PC-9 (cell line): ENCODE data around the gene HENMT1. TPM values are rescaled to one million over a fixed set of nuclear protein-coding genes. Genes with fewer than 3 reads are reported as not detected.

Experiments used
- BruUV-seq: library from RNA; stranded (reverse); fragments of 400-500 nt; replicated peaks from 2 replicates; lab custom pipeline; 2021; lab: Mats Ljungman, UMichigan
- CTCF ChIA-PET: fragments of 300-600 bp; sonication (Branson Sonifier 250); formaldehyde crosslinking; loops from one replicate; lab custom pipeline; 2022; ENCODE audit warnings: antibody characterized with exemption; lab: Charles Lee
- POLR2A ChIA-PET: fragments of 300-600 bp; sonication (Branson Sonifier 250); formaldehyde crosslinking; loops from one replicate; lab custom pipeline; 2022; ENCODE audit warnings: antibody characterized with exemption; ENCODE audit not compliant: unreplicated experiment; lab: Charles Lee
- DNase-seq, 2 experiments: peaks; one replicate each; pipeline versions ENCODE4 v3.0.0 to v3.0.0-alpha.2; 2015 to 2022; ENCODE audit warnings: mixed read lengths in 1 of 2
- H2AFZ ChIP-seq: fragments of 200-600 bp; sonication (generic); 2 replicates; pipeline ENCODE4 v1.8.1; 2017; ENCODE audit warnings: antibody characterized with exemption
- H3F3A ChIP-seq: fragments of 200-600 bp; sonication (generic); 2 replicates; pipeline ENCODE4 v1.8.1; 2017; ENCODE audit warnings: antibody characterized with exemption, mild to moderate bottlenecking, low read depth; ENCODE audit not compliant: insufficient read depth
- H3K27ac ChIP-seq: fragments of 200-600 bp; sonication (generic); 2 replicates; pipeline ENCODE4 v1.6.1; 2016; ENCODE audit warnings: mixed run types
- H3K27me3 ChIP-seq: fragments of 200-600 bp; sonication (generic); 2 replicates; pipeline ENCODE4 v1.6.1; 2016; ENCODE audit warnings: low read depth, mixed run types; ENCODE audit not compliant: insufficient read depth
- H3K36me3 ChIP-seq: fragments of 200-600 bp; sonication (generic); 2 replicates; pipeline ENCODE4 v1.6.1; 2016; ENCODE audit warnings: low read depth, mixed run types
- H3K4me1 ChIP-seq: fragments of 200-600 bp; sonication (generic); replicated peaks from 2 replicates; pipeline ENCODE4 v1.6.1; 2016; ENCODE audit warnings: mixed run types; ENCODE audit not compliant: insufficient read depth
- H3K4me2 ChIP-seq: fragments of 200-600 bp; sonication (generic); 2 replicates; pipeline ENCODE4 v1.6.1; 2017; ENCODE audit warnings: mixed run types
- H3K4me3 ChIP-seq: fragments of 200-600 bp; sonication (generic); 2 replicates; pipeline ENCODE4 v1.6.1; 2016; ENCODE audit warnings: mixed run types
- H3K79me2 ChIP-seq: fragments of 200-600 bp; sonication (generic); 2 replicates; pipeline ENCODE4 v1.6.1; 2017; ENCODE audit warnings: low read depth, mixed run types
- H3K9me2 ChIP-seq: fragments of 200-600 bp; sonication (generic); 2 replicates; pipeline ENCODE4 v1.8.1; 2017; ENCODE audit warnings: mild to moderate bottlenecking; ENCODE audit not compliant: insufficient read depth
- H3K9me3 ChIP-seq: fragments of 200-600 bp; sonication (generic); 2 replicates; pipeline ENCODE4 v1.8.1; 2016; ENCODE audit warnings: low read depth; ENCODE audit not compliant: insufficient read depth
- H4K20me1 ChIP-seq: fragments of 200-600 bp; sonication (generic); 2 replicates; pipeline ENCODE4 v1.8.1; 2017; ENCODE audit not compliant: insufficient read depth
- EZH2 ChIP-seq: fragments of 200-600 bp; sonication (generic); IDR thresholded peaks from 2 replicates; pipeline ENCODE4 v1.8.0; 2017; ENCODE audit warnings: antibody characterized with exemption, low read depth
- intact Hi-C: fragments of 100-400 bp; cut with micrococcal nuclease; formaldehyde crosslinking; loops from one replicate; pipeline ENCODE4 v1.10.0; 2022; ENCODE audit not compliant: unreplicated experiment
- total RNA-seq: library from RNA; stranded (reverse); gene quantifications from 2 replicates; pipeline ENCODE4 v1.2.3, GENCODE V29; 2021
- TF ChIP-seq, protein P1 (sequence below): fragments of 200-600 bp; sonication (generic); conservative IDR thresholded peaks from 2 replicates; pipeline ENCODE4 v1.6.1; 2017; ENCODE audit warnings: mixed run types, antibody characterized with exemption, mild to moderate bottlenecking, moderate library complexity

The HENMT1 gene
- total RNA-seq, 1 experiment from 2014 or later = 17.9 TPM

DNA sequence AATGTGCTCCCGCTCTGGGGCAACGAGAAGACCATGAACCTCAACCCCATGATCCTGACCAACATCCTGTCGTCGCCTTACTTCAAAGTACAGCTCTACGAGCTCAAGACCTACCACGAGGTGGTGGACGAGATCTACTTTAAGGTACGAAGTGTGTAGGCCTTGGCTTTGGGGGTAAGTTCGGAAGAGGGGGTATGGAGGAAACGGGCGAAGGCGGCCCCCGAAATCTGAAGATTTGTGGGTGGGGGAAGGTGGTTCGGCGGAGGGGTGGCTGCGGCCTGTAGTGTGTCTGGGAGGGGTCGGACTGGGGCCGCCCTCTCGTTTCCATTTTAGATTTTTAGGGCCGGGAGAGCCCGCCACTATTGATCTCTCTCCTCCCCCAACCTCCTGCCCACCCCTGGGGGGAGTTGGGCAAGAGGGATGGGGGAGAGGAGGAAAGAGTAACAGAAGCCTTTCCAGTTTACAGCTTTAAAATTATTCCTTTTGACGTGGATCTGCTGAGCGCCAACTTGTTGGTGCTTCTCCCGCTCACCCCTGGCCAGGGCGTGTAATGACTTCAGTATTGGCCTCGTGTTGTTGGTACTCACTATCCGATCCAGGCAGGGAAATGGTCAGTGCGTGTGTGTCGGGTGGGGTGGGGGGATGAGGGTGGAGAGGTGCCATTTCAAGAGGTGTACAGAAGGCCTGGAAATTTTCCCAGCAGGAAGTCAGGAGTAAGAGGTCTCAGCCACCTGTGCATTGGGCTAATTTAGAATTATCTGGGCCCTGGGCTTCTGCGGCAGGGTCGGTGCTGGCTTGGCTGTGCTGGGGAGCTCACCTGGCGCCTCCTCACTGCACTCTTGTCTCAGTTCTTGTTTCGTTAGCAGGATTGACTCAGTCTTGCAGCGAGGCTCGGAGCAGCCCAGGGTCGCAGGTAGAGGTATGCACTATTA, 32.1 kb upstream of the HENMT1 start:
- TF ChIP-seq, protein P1, sequence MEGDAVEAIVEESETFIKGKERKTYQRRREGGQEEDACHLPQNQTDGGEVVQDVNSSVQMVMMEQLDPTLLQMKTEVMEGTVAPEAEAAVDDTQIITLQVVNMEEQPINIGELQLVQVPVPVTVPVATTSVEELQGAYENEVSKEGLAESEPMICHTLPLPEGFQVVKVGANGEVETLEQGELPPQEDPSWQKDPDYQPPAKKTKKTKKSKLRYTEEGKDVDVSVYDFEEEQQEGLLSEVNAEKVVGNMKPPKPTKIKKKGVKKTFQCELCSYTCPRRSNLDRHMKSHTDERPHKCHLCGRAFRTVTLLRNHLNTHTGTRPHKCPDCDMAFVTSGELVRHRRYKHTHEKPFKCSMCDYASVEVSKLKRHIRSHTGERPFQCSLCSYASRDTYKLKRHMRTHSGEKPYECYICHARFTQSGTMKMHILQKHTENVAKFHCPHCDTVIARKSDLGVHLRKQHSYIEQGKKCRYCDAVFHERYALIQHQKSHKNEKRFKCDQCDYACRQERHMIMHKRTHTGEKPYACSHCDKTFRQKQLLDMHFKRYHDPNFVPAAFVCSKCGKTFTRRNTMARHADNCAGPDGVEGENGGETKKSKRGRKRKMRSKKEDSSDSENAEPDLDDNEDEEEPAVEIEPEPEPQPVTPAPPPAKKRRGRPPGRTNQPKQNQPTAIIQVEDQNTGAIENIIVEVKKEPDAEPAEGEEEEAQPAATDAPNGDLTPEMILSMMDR = peak; percentile 55; the same call in 1 of the 2 replicates
- no peak for TF ChIP-seq EZH2
- intact Hi-C loops = loop anchor here (1.0 to 10.0 kb wide), 2 partner anchors 53 to 202 kb away; partner anchors contain the start of gene STXBP3
- H4K20me1 ChIP-seq = peaks cover 50% of the 10 kb centered on the region
- H2AFZ ChIP-seq = peak overlapping the region; percentile 91
- peaks cover 25% of the 10 kb centered on the region for H3K4me1 ChIP-seq
- H3K4me3 ChIP-seq = peak overlapping the region; percentile 93
- H3K27ac ChIP-seq = peak overlapping the region; percentile 79
- no TSS peak for BruUV-seq
- ChIA-PET CTCF (interaction anchor here (0.5 kb wide), 1 partner anchor 873 kb away, joined by 3 read pairs; no protein-coding TSS in a partner anchor), POLR2A (interaction anchor here (0.5 to 1.5 kb wide), 5 partner anchors 12 to 811 kb away, joined by 3 to 10 read pairs (median 4); partner anchors contain the start of gene HENMT1)
- no peaks in the 10 kb centered on the region for H3K9me3 ChIP-seq
- peak in 1 of 2 experiments; percentile 14 for DNase-seq
- no peaks in the 10 kb centered on the region for H3K27me3 ChIP-seq
- H3K79me2 ChIP-seq = peaks cover 73% of the 10 kb centered on the region
- peaks cover 37% of the 10 kb centered on the region for H3F3A ChIP-seq
- H3K4me2 ChIP-seq = peak overlapping the region; percentile 86
- no peaks in the 10 kb centered on the region for H3K9me2 ChIP-seq
- peaks cover 46% of the 10 kb centered on the region for H3K36me3 ChIP-seq

DNA sequence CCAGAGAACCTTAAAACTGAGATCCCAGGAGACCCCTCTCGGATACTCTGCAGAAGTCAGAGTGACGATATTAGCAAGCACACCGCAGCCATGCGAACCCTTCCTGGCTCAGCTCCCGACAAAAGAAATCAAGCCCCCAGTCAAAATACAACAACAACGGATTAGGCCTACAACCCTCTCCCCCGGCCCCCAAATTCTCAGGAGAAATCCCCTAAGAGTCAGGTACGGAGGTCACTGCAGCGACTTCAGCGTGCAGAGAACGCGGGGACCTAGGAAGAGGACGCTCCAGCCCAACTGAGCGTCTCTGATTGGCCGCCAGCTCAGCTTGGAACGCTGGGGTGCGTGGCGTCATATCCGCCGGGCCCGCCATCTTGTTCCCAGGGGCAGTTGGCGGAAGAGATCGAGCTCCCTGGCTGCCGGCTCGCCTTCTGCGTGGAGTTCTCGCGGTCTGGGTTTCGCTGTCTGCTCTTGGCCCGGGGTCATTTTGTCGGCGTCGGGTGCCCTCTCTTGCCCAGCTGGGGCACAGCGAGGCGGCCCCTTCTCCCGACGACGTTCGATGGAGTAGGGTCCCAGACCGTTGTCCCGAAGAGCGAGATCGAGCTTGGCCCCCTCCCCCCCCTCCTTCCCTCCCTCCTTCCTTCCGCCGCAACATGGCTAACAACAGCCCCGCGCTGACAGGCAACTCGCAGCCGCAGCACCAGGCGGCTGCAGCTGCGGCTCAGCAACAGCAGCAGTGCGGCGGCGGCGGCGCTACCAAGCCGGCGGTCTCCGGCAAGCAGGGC, 31.2 kb upstream of the HENMT1 start, which contains the start of gene PRPF38B:
Gene PRPF38B, plus strand, starts transcription at position 369 of the 782 bp plus-strand sequence. Its CDS starts 282 bp downstream, at position 651.
- Histone ChIP-seq H3F3A (peaks cover 29% of the 10 kb centered on the region), H4K20me1 (peaks cover 42% of the 10 kb centered on the region), H3K36me3 (peaks cover 38% of the 10 kb centered on the region), H3K79me2 (peaks cover 64% of the 10 kb centered on the region), H3K9me2 (no peaks in the 10 kb centered on the region), H3K4me1 (peaks cover 25% of the 10 kb centered on the region), H3K27me3 (no peaks in the 10 kb centered on the region), H3K4me3 (peak within 1 kb of the TSS; percentile 93), H3K9me3 (no peaks in the 10 kb centered on the region), H3K4me2 (peak within 1 kb of the TSS; percentile 86), H3K27ac (peak within 1 kb of the TSS; percentile 79), H2AFZ (peak within 1 kb of the TSS; percentile 91)
- TF ChIP-seq, protein P1 = no peak
- no peak for TF ChIP-seq EZH2
- ChIA-PET CTCF (interaction anchor here (0.5 kb wide), 1 partner anchor 872 kb away, joined by 3 read pairs; no protein-coding TSS in a partner anchor), POLR2A (interaction anchor here (0.5 to 1.5 kb wide), 10 partner anchors 18 to 910 kb away, joined by 3 to 10 read pairs (median 4); partner anchors contain the start of gene HENMT1)
- DNase-seq = peak; percentile 89 to 90
- intact Hi-C loops = loop anchor here (1.0 to 10.0 kb wide), 2 partner anchors 54 to 203 kb away; partner anchors contain the start of gene STXBP3
- BruUV-seq = TSS peak; percentile 34
